G401.6 (cell line): Measurements from ENCODE around the gene ARHGAP22.

Experiments
- FAIRE-seq: peaks from 2 replicates; lab custom pipeline; 2012; peaks lifted over from hg19 to GRCh38; lab: Jason Lieb, UNC

The ARHGAP22 gene

GRCh38 chr10:48463318-48464003 lies 141.4 kb downstream of the ARHGAP22 start:
- no peak for FAIRE-seq

DNA sequence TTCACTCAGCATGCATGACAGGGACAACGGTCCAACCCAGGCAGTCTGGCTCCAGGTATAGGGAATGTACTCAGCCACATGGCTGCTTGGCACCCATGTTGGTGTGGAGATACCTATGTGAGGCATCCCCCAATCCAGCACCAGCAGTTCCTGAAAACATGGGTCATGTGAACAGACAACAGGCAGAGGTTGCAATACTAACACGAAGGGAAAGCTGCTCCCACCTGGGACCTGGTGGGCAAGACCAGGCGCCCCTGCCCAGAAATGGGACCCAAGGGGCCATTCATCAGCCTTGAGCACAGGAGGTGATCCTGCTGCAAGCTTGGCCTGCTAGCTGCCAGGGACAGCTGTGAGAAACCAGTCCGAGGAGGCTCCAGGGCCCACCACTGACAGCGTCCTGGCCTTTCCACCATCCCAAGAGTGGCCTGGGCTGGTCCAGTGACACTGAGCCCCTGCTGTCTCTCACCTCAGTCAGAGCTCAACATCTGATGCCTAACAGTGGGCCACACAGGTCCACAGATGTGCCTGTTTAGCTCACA lies 142.3 kb downstream of the ARHGAP22 start:
- no peak for FAIRE-seq

DNA sequence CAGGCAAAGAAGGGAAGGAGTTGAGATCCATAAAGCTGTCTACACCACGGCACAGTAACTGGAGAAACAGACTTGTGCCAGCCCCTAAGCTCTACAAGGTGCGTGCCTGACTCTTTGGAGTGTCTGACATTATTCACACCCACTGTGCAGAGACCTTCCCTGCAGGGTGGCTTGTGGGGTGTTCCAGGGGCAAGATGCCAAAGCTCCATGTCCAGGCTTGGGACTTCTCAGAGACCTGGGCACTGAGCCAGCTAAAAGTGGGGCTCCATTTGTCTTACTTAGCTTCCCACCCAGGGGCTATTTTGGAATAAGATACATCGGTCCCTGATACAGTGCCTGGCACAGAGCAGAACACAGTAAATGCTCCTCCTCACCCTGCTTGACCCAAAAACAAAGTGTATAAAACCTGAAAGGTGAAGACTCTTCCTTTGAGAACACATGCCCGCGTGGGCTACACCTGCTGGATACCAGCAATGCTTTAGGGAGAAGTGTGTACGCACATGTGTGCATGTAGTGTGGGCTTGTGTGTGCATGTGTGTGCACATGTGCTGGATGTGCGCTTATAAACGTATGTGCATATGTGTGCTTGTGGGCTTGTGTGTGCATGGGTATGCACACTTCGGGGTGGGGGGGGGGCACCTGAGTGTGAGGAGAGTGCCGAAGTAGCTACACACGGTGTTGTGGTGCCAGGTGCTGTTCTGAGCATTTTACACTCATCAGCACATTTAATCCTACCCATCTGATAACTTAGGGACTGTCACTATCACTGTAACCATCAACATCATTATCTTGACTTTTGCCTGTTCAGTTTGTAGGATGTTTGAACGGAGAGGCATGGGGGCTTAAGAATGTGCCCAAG lies 143.0 kb downstream of the ARHGAP22 start:
- no peak for FAIRE-seq

GRCh38 chr10:48460182-48460581 lies 144.7 kb downstream of the ARHGAP22 start:
- no peak for FAIRE-seq

DNA sequence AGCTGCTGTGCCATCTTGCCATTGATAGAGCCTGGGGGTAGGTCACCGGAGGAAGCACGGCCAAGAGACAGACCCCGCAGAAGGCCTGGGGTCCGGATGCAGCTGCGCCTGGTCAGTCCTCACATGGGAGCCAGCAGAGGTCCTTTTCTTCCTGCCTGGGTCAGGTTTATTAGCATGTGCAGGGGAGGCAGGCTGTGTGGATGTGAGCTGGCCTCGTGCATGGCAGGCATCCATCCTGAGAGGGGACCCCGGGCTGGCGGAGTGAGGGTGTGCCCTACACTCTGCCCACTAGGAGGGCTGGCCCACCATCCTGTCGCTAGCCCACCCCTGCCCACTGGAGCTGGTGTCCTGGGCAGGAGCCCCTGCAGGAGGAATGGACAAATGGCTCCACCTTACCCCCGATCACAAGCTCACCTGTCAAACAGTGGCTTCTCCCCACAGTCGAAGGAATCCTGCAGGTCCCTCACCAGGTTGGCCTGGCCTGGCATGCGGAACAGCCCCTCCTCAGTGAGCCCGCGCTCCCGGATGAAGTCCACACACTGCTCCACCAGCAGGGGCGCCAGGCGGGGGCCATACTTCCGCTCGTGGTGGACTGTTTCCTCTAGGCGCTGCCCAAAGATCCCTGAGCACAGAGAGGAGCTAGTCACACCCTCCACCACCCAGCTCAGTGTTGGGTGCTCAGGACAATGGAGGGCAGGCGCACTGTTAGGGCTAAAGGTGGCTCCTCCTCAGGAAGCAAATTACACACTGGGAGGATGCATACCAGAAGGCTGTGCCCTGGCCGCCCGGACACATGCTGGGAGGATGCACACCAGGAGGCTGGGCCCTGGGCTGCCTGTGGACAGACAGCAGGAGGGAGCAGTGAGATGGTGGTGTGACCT lies 145.4 kb downstream of the ARHGAP22 start:
- FAIRE-seq, result no peak

GRCh38 chr10:48458662-48459048 lies 146.2 kb downstream of the ARHGAP22 start:
- FAIRE-seq, result no peak

- no peak for FAIRE-seq
Measured at GRCh38 chr10:48457949-48458661, 146.8 kb downstream of the ARHGAP22 start.

- FAIRE-seq, result no peak
Measured at GRCh38 chr10:48456808-48457761, 147.8 kb downstream of the ARHGAP22 start.

DNA sequence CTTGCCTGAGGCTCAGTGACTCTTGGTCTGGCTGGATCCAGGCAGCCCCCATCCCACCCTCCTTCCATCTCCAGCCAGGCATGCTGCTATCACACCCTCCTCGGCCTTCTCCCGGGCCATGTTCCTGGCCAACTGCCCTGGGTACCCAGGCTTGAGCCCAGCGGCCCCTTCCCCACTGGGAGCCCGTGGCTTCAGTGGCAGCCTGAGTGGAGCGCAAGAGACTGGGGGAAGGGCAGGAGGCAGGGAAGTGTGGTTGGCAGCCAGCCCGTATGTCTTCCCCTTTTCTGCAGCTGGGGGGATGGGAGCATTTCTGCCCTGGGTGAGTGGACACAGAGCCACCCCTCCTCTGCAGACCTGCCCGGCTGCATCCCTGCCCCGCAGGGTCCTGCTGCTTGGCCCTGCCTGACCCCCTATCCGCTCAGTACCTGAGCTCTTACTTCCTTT lies 148.5 kb downstream of the ARHGAP22 start:
- FAIRE-seq, result no peak

- FAIRE-seq, result no peak
Measured at GRCh38 chr10:48455392-48456151, 149.3 kb downstream of the ARHGAP22 start.

DNA sequence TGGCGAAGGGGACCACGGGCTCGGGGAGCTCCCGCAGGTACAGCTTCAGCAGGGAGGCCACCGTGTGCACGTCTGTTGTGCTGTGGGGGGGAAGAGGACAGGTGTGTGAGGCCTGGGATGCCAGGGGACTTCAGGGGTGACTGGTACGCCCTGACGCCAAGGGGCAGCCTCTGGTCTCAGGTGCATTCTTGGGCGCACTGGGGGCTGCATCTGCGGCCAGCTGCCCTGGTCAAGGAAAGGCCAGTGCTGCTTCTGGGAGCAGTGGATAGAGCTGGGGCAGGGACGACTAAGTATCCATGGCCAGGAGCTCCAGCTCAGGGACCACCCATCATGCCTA lies 149.8 kb downstream of the ARHGAP22 start:
- FAIRE-seq, result no peak

GRCh38 chr10:48454302-48455054 lies 150.4 kb downstream of the ARHGAP22 start:
- no peak for FAIRE-seq

- no peak for FAIRE-seq
Measured at GRCh38 chr10:48453451-48454301, 151.2 kb downstream of the ARHGAP22 start.

DNA sequence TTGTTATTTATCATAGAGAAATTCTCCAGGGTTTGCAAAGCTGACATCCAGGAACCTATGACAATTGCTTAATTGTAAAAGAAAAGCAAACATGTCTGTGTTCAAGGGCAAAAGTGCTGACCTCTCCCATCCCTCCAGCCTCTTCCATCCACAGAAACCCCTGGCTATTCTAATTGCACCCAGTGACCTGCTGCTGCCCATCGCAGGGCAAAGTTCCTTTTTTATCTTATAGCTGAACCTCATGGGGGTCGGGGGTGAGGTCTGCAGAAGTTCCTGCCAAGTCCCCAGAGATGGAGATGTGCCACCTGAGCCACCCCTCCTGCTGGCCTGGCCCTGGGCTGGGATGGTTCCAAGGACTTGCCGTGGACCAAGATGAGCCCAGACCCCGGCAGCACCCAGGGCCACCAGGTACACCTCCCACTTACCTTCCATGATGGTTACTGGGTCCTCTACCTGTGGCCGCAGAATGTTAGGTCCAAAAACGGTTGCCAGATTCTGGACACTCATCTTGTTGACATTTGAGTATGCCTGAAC lies 151.9 kb downstream of the ARHGAP22 start:
- no peak for FAIRE-seq

GRCh38 chr10:48451969-48452878 lies 152.6 kb downstream of the ARHGAP22 start:
- no peak for FAIRE-seq

- FAIRE-seq, result no peak
Measured at GRCh38 chr10:48450741-48451466, 154.0 kb downstream of the ARHGAP22 start.
